Stimulated activated CD4-positive, alpha-beta T cell treated with anti-CD3 and anti-CD28 coated beads, Interleukin-12 subunit alpha, Interleukin-12 subunit beta, amount 100 ng/mL, for 48 hours (primary cell): Measurements from ENCODE around the gene TRIM59.

Experiments used
- DNase-seq, 3 donors: peaks; one replicate each; pipeline ENCODE4 v3.0.0-alpha.2; 2020; ENCODE audit warnings: low read depth in 2 of 3, low spot score in 1 of 3

The TRIM59 gene

DNA sequence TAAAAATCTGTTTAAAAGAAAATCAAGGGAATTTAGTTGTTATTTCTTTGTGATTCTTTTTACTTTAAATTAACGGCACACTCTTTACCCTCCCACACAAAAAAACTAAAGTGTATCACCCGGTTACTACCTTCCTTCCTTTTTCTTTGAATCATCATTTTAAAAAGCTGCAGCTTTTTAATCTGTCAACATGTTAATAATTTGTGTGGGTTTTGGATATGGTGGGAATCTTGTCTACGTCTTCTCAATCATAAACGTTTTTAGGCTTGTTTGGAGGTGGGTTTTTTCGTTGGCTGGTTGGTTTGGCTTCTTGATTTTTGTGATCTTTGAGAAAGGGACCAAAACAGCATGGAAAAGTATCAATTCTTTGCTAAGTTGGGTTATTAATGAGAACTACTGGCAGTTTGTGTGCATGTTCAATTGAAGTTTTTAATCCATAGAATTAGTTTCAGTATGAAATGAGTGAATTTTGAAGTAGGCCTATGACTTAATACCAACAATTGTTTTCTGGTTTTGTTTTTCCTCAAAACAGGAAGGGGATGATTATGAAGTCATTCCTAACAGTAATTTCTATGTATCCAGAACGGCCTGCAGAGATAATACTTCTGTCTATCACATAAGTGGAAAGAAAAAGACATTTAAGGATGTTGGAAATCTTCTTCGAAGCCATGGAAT lies 45.7 kb downstream of the TRIM59 start:
- DNase-seq = no peak

DNA sequence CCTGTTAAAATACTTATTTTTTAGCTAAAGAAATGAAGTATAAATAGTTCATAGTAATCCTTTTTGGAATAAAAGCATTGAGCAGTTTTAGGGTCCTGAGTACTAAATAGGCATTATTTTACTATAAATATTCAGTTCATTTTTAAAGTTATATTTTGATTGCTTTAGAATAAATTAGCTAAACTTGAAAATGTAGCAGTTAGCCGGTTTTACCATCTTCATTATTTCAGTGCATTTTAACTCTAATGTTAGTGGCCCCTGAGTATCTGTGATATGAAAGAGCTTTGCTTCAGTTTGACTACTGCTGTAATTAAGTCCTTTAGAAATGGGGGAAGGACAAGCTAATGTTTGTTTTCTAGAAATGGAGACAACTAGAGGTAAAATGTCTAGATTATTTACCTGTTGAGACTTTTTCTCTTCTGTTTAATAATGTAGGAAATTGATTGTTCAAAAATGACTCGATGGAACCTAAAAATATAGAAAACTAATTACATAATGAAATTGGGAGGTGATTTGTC lies 46.5 kb downstream of the TRIM59 start:
- no peak for DNase-seq

DNA sequence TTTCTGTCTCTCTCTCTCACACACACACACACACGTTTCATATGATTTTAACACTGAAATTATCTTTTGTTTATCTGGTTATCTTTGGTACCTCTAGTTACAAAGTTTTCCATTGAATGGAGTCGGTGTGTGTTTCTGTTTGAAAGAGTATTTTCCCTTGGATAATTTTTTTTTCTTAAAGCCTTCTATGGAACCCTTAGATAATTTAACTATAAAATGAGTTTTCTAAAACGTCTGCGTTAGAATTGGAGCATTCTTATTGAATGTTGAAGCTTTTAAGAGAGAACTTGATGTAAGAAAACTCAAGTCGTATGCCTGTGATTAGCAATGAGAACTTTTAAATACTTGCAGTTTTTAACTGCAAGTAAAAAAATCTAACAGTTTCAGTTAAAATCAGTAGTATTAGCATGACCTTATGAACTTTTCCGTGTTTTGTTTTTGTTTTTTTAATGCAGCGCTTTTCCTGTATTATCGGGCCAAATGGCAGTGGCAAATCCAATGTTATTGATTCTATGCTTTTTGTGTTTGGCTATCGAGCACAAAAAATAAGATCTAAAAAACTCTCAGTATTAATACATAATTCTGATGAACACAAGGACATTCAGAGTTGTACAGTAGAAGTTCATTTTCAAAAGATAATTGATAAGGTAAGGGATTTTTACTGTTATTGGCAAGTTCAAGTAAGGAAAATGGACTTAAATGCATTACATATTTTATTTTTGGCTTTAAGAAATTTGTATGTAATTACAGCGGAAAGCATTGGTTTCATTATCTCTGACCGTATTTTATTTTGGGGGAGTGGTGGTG lies 47.2 kb downstream of the TRIM59 start:
- no peak for DNase-seq

DNA sequence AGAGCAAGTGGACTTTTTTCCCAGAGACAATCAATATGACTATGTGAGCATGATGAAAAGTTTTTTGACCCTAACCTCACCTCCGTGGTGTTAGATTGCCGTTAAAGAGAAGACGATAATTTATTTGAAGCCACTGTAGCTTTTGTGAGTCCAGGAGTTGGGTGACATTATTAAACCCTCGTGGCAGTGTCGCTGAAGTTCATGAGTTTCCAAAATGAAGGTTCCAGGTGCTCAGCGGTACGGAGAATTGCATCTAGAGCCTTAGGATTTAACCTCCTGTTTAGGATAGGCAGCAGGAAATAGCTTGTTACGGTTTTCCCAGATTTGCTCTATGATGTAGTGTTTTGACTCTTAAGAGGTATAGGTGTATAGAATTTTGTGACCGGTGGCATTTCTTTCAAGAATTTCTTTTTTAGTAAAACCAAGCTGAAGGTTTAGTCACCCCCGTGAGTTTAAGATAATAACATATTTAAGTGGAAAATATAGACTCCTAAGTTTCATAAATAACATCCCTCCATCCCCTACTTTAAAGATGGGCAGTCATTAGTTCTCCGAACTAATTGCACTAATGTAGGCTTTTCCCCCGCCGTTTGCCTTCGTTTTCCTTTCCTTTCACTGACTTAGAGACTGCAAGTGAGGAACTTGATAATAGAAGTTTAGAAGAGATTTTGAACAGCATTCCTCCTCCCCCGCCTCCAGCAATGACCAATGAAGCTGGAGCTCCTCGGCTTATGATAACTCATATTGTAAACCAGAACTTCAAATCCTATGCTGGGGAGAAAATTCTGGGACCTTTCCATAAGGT lies 48.1 kb downstream of the TRIM59 start:
- no peak for DNase-seq

DNA sequence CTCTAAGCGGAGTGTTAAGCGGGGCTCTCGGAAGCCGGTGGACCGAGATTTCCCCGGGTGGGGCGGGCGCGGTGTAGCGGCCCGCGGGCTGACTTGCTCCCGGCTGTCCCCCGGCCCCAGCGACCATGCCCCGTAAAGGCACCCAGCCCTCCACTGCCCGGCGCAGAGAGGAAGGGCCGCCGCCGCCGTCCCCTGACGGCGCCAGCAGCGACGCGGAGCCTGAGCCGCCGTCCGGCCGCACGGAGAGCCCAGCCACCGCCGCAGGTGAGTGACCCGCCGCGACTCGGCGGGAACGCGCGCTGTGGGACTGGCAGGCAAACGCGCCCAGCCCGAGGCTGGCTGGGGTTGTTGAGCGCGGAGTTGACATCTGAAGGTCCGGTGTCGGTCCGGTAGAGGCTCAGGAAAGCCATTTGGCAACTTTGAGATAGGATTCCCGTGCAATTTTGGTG lies 48.9 kb downstream of the TRIM59 start:
- DNase-seq = no peak

DNA sequence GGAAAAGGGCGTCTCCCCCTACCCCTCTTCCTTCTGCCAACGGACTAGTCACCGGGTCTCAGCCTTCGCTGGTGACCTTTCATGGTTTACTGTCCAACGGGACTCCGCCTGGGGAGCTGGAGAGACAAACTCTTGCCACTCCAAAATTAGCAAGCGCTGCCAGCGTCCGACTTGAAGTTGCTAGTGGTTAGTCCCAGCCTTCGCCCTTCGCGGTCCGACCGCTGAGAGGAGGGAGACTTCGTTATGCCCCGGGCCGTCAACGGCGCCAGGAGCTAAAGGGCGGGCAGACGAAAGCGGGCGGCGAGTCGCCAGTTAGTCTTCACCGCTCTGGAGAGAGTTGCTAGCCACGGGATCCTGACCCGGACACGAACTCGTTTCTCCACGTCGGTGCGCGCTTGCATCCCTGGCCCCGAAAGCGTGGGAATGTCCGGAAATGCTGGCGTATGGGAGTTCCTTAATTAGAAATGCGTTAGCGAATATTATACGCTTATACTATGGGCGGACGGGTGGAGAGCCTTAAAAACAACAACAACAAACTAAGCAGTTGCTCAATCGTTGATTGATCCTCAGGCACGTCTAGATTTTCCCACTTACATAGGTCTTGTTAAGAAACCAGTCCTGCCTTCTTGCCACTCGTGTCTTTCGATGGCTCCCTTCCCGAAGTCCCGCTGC lies 49.4 kb downstream of the TRIM59 start:
- DNase-seq = peak in 1 of 3 donors; percentile 17

DNA sequence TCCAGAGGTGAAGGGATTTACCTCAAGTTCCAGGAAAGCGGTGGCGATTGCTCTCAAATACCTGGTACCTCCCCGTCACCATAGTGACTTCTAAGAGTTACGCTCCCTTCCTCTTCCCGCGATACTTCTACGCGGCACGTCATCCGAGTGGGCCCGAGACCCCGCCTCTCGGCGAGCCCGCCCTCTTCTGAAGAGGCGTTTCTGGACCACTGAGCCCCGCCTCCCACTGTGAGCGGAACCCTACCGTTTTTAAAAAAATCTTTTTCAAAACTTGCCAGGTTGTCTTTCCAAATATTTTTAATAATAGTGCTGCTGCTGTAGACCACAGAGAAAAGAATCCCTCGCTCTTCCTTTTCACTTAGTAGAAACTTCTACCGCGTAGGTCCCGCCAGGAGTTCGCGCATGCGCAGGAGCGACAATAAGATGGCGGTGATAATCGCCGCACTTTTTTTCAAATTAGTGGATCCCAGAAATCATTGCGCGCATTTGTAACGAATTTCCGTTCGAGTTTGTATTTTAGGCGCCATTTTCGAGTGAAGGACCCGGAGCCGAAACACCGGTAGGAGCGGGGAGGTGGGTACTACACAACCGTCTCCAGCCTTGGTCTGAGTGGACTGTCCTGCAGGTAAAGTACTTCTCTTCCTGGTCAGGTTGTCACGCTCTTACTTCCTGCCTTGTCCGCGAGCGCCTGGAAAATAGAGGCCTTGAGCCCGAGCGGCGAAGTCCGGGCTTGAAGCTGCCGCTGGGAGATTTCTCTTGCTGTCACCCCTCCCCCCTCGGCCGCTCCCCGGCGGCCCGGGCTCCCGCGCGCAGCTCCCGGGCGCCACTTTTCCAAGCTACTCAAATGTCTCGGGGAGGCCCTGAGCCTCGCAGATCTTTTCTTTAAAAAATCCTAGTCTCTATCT lies 50.2 kb downstream of the TRIM59 start, which contains the start of the genes IFT80 and SMC4:
IFT80 (minus strand) TSS at position 101 of the 905 bp plus-strand sequence. CDS start 14,625 bp downstream, outside the sequence.
SMC4 (plus strand) TSS at position 526 of the 905 bp plus-strand sequence. CDS start 1,177 bp downstream, outside the sequence.
- peak; percentile 93 to 94 (median 94) for DNase-seq

DNA sequence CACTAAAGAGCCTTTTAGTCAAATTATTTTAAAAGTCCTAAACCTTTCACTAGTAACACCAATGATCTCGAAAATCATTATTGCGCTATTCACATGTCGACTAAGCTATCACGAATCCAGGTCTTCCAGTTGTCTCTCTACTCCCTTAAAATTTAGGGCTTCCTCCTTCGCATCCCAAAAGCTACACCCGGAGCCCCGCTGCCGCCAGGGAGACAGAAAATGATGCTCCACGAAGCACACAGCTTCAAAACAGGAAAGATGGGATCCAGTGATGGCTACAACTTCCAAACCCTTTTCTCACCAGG lies 50.8 kb downstream of the TRIM59 start:
- DNase-seq = no peak

DNA sequence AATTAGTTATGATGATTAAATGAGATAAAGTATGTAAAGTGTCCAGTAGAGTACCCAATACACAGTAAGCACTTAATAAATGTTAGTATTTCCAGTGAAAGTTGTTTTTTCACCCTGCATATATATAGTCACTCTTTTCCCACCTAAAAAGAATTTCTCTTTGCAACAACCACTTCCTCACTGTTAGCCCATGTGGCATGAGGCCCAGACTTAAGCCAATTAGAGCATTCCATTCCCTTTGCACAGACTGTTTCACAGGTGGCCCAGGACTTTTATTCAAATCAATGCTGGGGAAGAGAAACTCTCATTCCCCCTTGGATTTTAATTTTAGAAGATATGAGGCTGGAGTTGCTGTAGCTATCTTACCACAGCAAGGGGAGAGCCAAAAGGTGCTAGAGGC lies 54.3 kb downstream of the TRIM59 start:
- DNase-seq = no peak

DNA sequence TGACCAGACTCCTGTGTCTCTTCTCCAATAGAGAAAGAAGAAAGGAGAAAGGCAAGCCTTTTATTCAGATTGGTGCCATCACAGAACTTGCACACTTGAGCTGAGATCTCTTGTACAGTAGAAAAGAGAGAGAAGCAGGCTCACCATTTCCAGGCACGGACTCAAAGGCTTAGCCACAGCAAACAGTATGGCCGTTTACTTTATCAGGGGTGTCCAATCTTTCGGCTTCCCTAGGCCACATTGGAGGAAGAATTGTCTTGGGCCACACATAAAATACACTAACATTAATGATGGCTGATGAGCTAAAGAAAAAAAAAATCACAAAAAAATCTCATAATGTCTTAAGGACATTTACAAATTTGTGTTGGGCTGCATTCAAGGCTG lies 55.6 kb downstream of the TRIM59 start:
- DNase-seq = no peak

DNA sequence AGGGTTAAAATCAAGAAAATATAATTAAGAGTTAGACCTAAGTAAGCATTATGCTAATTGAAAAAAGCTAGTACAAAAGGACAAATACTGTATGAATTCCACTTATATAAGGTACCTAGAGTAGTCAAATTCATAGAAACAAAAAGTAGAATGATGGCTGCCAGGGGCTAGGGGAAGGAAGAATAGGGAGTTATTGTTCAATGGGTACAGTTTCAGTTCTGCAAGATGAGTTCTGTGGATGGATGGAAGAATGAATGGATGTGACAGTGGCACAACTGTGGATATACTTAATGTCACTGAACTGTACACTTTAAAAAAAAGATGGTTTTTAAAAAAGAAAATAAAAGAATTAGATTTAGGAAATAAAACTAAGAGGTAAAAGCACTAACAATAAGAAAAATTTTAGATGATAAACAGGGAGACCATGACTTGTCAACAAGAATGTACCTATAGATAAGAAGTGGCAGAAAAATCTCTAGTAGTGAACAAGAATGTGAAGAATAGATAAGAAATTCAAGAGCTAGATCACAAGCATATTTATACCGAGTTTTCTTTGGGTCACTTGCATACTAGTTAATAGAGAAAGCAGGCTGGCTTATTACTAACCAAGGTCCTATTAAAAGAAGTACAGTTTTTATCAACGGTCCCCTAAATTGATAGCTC lies 56.1 kb downstream of the TRIM59 start:
- no peak for DNase-seq

DNA sequence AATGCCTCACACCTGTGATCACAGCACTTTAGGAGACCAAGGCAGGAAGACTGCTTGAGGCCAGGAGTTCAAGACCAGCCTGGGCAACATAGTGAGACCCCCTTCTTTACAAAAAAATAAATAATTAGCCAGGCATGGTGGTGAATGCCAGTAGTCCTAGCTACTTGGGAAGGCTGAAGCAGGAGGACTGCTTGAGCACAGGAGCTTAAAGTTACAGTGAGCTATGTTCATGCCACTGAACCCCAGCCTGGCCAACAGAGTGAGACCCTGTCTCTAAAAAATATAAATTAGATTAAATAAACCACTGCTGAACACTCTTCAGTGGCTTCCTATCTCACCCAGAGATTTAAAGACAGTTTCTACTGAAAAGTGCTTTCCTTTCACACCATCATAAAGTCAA lies 56.8 kb downstream of the TRIM59 start:
- no peak for DNase-seq

DNA sequence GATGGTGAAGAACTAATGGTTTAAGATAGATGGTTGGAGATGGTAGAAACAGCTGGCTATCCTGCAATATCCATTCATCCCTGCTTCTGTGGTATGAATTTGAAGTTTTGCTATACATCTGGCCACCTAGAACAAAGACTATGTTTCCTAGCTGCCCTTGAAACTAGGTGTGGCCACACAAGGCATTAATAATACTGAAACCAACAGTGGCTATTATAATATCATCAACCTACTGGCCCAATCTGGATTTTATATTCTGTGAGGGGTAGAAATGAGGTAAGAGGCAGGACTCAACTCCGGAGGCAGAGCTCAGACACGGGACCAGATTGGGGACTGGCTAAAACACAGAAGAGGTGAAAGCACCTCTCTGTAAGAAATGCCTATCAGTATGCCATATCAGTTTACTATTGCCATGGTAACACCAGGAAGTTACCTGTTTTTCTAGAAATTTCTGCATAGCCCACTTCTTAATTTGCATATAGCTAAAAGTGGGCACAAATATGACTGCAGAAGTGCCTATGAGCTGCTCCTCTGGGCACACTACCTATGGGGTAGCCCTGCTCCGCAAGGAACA lies 58.9 kb downstream of the TRIM59 start:
- no peak for DNase-seq
